ENCODE results near the gene VWF.
"Not testable (repeated sequence)": the region's sequence is repeated elsewhere in the genome, so short reads cannot be mapped to it uniquely, and the experiment has no call there.

DNA sequence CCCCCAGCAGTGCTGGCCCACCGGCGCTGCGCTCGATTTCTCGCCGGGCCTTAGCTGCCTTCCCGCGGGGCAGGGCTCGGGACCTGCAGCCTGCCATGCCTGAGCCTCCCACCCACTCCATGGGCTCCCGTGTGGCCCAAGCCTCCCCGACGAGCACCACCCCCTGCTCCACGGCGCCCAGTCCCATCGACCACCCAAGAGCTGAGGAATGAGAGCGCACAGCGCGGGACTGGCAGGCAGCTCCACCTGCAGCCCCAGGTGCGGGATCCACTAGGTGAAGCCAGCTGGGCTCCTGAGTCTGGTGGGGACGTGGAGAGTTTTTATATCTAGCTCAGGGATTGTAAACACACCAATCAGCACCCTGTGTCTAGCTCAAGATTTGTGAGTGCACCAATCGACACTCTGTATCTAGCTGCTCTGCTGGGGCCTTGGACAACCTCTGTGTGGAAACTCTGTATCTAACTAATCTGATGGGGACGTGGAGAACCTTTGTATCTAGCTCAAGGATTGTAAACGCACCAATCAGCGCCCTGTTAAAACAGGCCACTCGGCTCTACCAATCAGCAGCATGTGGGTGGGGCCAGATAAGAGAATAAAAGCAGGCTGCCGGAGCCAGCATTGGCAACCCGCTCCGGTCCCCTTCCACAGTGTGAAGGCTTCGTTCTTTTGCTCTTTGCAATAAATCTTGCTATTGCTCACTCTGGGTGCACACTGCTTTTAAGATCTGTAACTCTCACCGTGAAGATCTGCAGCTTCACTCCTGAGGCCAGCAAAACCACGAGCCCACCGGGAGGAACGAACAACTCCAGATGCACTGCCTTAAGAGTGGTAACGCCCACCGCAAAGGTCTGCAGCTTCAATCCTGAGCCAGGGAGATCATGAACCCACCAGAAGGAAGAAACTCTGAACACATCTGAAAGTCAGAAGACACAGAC is 18.2 kb upstream of the VWF start:
- TF ChIP-seq, protein P1, sequence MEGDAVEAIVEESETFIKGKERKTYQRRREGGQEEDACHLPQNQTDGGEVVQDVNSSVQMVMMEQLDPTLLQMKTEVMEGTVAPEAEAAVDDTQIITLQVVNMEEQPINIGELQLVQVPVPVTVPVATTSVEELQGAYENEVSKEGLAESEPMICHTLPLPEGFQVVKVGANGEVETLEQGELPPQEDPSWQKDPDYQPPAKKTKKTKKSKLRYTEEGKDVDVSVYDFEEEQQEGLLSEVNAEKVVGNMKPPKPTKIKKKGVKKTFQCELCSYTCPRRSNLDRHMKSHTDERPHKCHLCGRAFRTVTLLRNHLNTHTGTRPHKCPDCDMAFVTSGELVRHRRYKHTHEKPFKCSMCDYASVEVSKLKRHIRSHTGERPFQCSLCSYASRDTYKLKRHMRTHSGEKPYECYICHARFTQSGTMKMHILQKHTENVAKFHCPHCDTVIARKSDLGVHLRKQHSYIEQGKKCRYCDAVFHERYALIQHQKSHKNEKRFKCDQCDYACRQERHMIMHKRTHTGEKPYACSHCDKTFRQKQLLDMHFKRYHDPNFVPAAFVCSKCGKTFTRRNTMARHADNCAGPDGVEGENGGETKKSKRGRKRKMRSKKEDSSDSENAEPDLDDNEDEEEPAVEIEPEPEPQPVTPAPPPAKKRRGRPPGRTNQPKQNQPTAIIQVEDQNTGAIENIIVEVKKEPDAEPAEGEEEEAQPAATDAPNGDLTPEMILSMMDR (IDR thresholded peaks at IDR 0.05) = not testable (repeated sequence)
- not testable (repeated sequence) for TF ChIP-seq POLR2A (IDR thresholded peaks at IDR 0.05; ENCODE audit: low read depth); EP300 (IDR thresholded peaks at IDR 0.05)
